ENCODE data around the gene PCDHA12. TPM values are rescaled to one million over a fixed set of nuclear protein-coding genes. Genes with fewer than 3 reads are reported as not detected.
"Not testable (repeated sequence)": the region's sequence is repeated elsewhere in the genome, so short reads cannot be mapped to it uniquely, and the experiment has no call there.

The PCDHA12 gene
- total and polyA plus RNA-seq, 3 donors from 2014 or later, result 1.9 to 4.3 (median 4.0) TPM

DNA sequence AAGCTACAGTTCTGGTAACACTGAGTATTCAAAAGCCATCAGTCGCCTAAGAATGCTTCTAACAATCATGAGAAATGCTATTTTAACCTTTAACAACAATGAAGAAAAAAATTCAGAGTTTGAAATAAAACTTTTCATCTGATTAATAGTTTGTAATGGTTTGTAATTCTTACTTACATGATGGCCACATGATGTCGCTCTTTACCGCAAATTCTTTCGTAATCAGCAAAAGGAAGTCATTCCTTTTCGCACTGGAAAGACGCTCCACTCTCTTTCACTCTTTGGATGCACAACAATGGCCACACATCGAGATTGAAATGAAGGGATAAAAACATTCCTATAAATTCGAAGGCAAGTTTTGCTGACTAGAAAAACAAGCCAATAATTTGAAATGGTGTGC, 41.1 kb upstream of the PCDHA12 start, which contains the start of gene PCDHA7:
TSS of gene PCDHA7 (plus strand) at position 277 of the 400 bp plus-strand sequence. CDS start at position 392, 115 bp downstream.
- Histone ChIP-seq H3K4me3 (no peak within 1 kb of the TSS), H3K27me3 (no peaks in the 10 kb centered on the region), H3K9me3 (no peaks in the 10 kb centered on the region), H3K36me3 (ENCODE audit: low read depth, missing control alignments) (no peaks in the 10 kb centered on the region), H3K27ac (no peak within 1 kb of the TSS), H3K4me1 (no peaks in the 10 kb centered on the region)
- DNase-seq, result no peak
- intact Hi-C loops (cut with DNase I; ENCODE audit: low total_unique reads), result no loop called here
- 2 to 9% methylated on average over 8 of the region's 8 CpGs for WGBS, 2 donors
- TF ChIP-seq, protein P1, sequence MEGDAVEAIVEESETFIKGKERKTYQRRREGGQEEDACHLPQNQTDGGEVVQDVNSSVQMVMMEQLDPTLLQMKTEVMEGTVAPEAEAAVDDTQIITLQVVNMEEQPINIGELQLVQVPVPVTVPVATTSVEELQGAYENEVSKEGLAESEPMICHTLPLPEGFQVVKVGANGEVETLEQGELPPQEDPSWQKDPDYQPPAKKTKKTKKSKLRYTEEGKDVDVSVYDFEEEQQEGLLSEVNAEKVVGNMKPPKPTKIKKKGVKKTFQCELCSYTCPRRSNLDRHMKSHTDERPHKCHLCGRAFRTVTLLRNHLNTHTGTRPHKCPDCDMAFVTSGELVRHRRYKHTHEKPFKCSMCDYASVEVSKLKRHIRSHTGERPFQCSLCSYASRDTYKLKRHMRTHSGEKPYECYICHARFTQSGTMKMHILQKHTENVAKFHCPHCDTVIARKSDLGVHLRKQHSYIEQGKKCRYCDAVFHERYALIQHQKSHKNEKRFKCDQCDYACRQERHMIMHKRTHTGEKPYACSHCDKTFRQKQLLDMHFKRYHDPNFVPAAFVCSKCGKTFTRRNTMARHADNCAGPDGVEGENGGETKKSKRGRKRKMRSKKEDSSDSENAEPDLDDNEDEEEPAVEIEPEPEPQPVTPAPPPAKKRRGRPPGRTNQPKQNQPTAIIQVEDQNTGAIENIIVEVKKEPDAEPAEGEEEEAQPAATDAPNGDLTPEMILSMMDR (IDR thresholded peaks at IDR 0.05), result peak in 1 of 3 experiments; percentile 5
- TF ChIP-seq POLR2A (IDR thresholded peaks at IDR 0.05), result no peak

DNA sequence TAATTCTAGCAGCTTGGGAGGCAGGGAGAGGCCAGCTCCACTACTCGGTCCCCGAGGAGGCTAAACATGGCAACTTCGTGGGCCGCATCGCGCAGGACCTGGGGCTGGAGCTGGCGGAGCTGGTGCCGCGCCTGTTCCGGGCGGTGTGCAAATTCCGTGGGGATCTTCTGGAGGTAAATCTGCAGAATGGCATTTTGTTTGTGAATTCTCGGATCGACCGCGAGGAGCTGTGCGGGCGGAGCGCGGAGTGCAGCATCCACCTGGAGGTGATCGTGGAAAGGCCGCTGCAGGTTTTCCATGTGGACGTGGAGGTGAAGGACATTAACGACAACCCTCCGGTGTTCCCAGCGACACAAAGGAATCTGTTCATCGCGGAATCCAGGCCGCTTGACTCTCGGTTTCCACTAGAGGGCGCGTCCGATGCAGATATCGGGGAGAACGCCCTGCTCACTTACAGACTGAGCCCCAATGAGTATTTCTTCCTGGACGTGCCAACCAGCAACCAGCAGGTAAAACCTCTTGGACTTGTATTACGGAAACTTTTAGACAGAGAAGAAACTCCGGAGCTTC, 40.6 kb upstream of the PCDHA12 start:
- 10 to 18% methylated on average over 26 of the region's 38 CpGs for whole genome bisulfite sequencing, 2 donors
- DNase-seq; H3K27ac ChIP-seq; H3K9me3 ChIP-seq; intact Hi-C loops (cut with DNase I; ENCODE audit: low total_unique reads); H3K27me3 ChIP-seq; H3K36me3 ChIP-seq (ENCODE audit: low read depth, missing control alignments); H3K4me1 ChIP-seq; H3K4me3 ChIP-seq: not testable (repeated sequence)

DNA sequence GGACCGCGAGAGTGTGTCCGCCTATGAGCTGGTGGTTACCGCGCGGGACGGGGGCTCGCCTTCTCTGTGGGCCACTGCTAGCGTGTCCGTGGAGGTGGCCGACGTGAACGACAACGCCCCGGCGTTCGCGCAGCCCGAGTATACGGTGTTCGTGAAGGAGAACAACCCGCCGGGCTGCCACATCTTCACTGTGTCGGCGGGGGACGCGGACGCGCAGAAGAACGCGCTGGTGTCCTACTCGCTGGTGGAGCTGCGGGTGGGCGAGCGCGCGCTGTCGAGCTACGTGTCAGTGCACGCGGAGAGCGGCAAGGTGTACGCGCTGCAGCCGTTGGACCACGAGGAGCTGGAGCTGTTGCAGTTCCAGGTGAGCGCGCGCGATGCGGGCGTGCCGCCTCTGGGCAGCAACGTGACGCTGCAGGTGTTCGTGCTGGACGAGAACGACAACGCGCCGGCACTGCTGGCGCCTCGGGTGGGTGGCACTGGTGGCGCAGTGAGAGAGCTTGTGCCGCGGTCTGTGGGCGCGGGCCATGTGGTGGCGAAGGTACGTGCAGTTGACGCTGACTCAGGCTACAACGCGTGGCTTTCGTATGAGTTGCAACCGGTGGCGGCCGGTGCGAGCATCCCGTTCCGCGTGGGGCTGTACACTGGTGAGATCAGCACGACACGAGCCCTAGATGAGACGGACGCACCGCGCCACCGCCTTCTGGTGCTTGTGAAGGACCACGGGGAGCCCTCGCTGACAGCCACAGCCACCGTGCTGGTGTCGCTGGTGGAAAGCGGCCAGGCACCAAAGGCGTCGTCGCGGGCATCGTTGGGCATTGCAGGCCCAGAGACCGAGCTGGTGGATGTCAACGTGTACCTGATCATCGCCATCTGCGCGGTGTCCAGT, 39.2 kb upstream of the PCDHA12 start:
- no peak for TF ChIP-seq POLR2A (IDR thresholded peaks at IDR 0.05)
- WGBS, 2 donors, result 29 to 48% methylated on average over 34 to 92 of the region's 103 CpGs
- no peak for DNase-seq
- intact Hi-C loops (cut with DNase I; ENCODE audit: low total_unique reads), result no loop called here
- Histone ChIP-seq H3K36me3 (ENCODE audit: low read depth, missing control alignments) (no peaks in the 10 kb centered on the region), H3K27me3 (no peaks in the 10 kb centered on the region), H3K4me3 (peak overlapping the region in 1 of 2 donors; percentile 6), H3K4me1 (no peaks in the 10 kb centered on the region), H3K27ac (no peak overlapping the region), H3K9me3 (no peaks in the 10 kb centered on the region)

GRCh38 chr5:140840978-140841962, 33.8 kb upstream of the PCDHA12 start, which contains the start of gene PCDHA8:
PCDHA8 (plus strand) TSS chr5:140841187; CDS start chr5:140841322, 135 bp downstream.
- H3K9me3 ChIP-seq, result no peaks in the 10 kb centered on the region

More at GRCh38 chr5:140840978-140841962, 33.8 kb upstream of the PCDHA12 start, which contains the start of gene PCDHA8:
- H3K4me1 ChIP-seq, result no peaks in the 10 kb centered on the region
- peak within 1 kb of the TSS in 1 of 2 donors; percentile 9 for H3K4me3 ChIP-seq
- H3K27ac ChIP-seq, result no peak within 1 kb of the TSS
- H3K27me3 ChIP-seq, result no peaks in the 10 kb centered on the region
- WGBS, 2 donors, result 13 to 18% methylated on average over 41 to 47 of the region's 47 CpGs
- H3K36me3 ChIP-seq (ENCODE audit: low read depth, missing control alignments), result no peaks in the 10 kb centered on the region
- TF ChIP-seq POLR2A (IDR thresholded peaks at IDR 0.05), result no peak
- TF ChIP-seq, protein P1 (IDR thresholded peaks at IDR 0.05), result peak in 2 of 3 experiments; percentile 26 to 39
- DNase-seq, result peak; percentile 72
- intact Hi-C loops (cut with DNase I; ENCODE audit: low total_unique reads), result no loop called here

All from testis (tissue), 3 donors.